Mesenteric fat pad (tissue), 1 donor: Measurements from ENCODE around the gene MYL6B. TPM values are rescaled to one million over a fixed set of nuclear protein-coding genes. Genes with fewer than 3 reads are reported as not detected.
"Not testable (repeated sequence)": the region's sequence is repeated elsewhere in the genome, so short reads cannot be mapped to it uniquely, and the experiment has no call there.

Source experiments
- DNase-seq: peaks from one replicate; pipeline ENCODE4 v3.0.0-alpha.2; 2020; ENCODE audit warnings: low spot score
- total RNA-seq: library from RNA; stranded (reverse); fragmentation: NEBNext Ultra II Directional; extraction: Animal tissue kit (Norgen Biotek cat#: 25700); gene quantifications from one replicate; pipeline ENCODE4 v1.2.1, GENCODE V29; 2021
- donor health status: DM: yes; HTN: yes; CAD: no.

The MYL6B gene
- total RNA-seq, 1 donor from 2014 or later, result 41.3 TPM

DNA sequence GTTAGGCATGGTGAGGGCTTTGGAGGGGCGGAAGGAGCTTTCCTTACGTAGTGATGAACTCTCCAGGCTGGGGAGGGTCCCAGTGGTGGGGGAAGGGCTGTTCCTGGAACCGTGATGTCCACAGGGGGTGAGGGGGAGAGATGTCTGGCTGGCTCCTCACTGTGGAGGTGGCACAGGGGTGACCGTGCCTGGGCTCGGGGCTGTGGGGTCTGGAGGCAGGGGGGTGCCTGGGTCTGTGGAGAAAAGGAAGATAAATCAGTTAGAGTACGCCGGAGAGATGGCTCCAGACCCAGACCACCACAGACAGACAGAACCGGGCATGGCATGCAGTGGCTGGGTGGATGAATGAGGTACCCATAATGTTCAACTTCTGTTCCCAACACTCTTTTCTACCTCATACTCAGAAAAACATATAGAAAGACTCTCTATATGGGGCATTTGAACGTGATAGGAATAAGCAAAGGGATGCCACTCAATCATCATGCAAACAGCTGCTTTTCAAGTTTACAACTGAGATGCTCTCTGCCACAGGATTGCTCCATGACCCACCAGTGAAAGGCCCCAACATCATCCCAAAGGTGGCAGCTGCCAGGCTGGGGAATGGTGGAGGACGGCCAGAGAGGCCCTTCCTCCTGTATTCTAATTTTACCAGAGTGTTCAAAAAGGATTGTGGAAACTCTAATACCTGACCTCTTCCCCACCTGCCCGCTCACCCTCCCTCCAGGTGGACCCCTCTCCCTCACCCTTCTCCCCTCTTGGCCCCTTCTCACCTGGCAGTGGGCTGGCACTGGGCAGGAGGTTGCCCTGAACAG, 11.4 kb downstream of the MYL6B start:
- DNase-seq, result no peak

GRCh38 chr12:56164345-56164729, 11.9 kb downstream of the MYL6B start:
- DNase-seq, result no peak

- no peak for DNase-seq
These were observed 13.0 kb downstream of the MYL6B start for GRCh38 chr12:56165369-56165768.

GRCh38 chr12:56169229-56169759, 16.9 kb downstream of the MYL6B start:
- no peak for DNase-seq

GRCh38 chr12:56172839-56173238, 20.5 kb downstream of the MYL6B start:
- DNase-seq, result no peak

DNA sequence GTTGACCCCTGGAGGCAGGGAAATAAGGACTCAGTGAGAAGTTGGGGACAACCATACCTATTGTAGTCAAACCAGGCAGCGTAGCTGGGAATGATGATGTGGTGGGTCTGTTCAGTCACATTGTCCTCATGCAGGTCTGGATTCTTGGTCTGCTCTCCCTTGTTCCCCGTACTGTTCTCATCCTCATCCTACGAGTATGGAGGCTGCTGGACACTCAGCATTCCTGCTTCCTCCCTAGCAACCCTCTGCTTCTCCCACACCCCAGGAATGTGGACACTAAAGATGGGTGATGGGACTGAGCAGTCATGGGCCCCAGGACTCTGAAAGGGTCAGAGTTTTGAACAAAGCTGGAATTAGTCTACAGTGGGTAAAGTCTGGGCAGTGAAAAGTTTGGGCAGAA, 26.0 kb downstream of the MYL6B start:
- DNase-seq, result no peak

GRCh38 chr12:56186957-56187356, 34.6 kb downstream of the MYL6B start:
- no peak for DNase-seq

GRCh38 chr12:56188131-56188777, 35.9 kb downstream of the MYL6B start:
- DNase-seq, result no peak

GRCh38 chr12:56188778-56189098, 36.4 kb downstream of the MYL6B start:
- DNase-seq, result no peak

DNA sequence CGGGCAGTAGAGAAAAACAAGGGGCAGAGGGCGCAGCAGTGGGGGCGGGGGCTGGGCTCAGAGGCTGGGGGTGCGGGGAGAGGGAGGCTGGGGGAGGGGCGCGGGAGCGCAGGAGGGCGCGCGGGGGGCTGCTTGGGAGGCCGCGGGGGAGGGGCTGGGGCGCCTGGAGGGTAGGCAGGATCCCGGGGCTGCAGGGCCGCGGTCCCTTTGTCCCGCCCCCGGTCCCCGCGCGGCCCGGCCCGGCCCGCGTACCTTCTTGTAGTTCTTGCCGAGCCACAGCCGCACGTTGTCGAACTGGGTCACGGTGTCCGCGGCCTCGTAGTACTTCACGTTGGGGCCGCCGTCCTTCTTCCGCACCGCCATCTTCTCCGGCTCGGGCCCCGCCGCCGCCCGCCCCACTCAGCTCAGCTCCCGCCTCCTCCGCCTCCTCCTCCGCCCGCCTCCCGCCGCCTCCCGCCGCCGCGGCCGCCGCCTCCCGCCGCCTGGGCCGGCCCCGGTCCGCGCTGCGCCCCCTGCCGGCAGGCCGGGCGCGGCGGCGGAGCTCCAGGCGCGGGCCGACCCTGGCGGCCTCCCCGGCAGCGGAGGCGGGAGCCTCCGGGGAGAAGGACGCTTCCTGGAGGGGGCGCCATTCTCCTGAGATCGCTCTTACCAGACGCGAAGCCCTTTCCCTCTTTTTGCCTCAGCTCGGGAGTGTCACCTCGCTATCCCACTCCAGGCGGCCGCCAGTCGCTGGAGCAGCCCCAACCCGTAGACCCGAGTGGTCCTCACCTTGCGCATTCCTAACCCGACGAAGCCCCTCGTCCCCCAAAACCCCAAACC, 36.9 kb downstream of the MYL6B start, which contains the start of gene SMARCC2:
TSS of gene SMARCC2 (minus strand) at position 385 of the 819 bp plus-strand sequence. CDS start at position 363, 22 bp downstream.
- DNase-seq, result peak; percentile 95

DNA sequence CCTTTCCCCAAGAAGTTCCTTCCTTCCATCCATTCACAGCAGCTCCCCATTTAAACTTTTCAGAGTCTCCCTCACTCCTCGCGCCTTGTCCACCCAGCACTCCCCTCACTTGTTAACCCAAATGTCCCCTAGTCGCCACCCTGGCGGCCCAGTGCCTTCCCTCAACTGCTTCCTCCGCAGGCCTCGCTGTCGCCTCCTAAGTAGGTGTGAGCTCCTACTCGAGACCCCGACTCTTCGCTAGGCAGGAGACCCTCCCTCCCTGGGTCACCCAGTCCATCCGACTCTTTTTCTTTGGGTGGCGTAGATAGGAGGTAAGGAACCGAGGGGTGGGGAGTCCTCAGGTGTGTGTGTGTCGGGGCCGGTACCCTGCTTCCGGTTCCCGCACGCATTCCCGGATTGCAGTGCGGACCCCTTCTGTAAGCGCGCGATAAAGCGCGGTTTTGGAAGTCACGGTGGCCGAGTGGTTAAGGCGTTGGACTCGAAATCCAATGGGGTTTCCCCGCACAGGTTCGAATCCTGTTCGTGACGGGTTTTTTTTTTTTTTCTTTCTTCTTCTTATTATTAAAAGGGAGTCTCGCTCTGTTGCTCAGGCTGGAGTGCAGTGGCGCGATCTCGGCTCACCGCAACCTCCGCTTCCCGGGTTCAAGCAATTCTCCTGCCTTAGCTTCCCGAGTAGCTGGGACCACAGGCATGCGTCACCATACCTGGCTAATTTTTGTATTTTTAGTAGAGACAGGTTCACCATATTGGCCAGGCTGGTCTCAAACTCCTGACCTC, 37.7 kb downstream of the MYL6B start:
- DNase-seq, result peak; percentile 94

DNA sequence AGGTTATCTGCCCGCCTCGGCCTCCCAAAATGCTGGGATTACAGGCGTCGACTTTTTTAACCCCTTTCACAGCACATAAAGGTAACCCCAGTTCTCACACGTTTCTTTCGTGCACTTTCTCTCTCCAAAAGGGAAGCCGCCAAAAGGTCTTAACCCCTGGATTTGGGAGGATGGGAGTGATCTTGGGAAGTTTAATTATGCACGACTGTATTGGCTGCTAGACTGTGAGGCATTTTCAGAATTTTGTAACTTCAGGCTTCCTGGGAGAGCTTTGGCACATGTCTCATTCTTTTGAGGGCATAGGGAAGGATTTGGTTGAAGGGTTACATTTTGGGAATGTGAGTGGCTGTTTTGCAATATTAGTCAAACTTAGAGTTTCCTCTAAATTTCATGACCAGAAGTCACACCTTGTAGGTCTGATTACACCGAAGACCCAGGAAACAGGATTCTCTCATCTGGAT, 38.3 kb downstream of the MYL6B start:
- DNase-seq, result no peak

DNA sequence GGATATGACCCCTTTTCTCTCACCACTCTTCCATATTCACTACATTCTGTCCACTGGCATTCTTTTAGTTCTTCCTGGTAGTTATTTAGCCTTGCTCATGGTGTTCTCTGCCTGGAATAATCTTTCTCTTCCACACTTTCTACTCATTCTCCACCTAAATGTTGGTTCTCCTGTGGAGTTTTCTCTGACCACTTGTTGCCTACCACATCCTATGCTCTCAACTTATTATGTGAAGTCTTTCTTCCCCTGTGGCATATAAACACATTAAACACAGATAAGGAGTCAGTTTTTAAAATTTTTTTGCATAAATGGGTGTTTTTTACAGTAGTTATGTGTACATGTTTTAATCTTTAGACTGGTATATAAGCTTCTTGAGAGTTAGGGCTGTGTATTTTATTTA, 40.2 kb downstream of the MYL6B start:
- no peak for DNase-seq

- no peak for DNase-seq
These were observed 40.7 kb downstream of the MYL6B start for GRCh38 chr12:56193025-56193578.

DNA sequence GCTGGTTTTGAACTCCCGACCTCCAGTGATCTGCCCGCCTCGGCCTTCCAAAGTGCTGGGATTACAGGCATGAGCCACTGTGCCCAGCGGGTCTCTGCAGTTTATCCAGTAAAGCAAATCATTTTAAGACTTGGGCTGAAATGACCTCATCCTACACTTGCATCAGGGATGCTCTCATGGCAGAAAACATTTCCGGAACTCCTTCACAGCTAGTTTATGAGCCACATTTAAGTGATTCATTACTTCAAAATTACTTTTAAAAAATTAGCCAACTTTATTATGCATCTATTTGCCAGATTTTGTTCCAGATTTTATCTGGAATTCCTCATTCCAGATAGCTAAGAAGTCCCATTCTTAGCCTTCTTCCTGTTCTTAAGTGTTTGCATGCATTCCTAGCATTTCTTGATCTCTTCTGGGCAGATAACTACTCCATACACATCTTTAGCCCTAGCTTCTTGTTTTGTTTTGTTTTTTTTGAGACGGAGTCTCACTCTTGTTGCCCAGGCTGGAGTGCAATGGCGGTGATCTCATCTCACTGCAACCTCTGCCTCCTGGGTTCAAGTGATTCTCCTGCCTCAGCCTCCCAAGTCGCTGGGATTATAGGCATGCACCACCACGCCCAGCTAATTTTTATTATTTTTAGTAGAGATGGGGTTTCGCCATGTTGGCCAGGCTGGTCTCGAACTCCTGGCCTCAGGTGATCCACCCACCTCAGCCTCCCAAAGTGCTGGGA, 44.6 kb downstream of the MYL6B start:
- DNase-seq, result not testable (repeated sequence)

DNA sequence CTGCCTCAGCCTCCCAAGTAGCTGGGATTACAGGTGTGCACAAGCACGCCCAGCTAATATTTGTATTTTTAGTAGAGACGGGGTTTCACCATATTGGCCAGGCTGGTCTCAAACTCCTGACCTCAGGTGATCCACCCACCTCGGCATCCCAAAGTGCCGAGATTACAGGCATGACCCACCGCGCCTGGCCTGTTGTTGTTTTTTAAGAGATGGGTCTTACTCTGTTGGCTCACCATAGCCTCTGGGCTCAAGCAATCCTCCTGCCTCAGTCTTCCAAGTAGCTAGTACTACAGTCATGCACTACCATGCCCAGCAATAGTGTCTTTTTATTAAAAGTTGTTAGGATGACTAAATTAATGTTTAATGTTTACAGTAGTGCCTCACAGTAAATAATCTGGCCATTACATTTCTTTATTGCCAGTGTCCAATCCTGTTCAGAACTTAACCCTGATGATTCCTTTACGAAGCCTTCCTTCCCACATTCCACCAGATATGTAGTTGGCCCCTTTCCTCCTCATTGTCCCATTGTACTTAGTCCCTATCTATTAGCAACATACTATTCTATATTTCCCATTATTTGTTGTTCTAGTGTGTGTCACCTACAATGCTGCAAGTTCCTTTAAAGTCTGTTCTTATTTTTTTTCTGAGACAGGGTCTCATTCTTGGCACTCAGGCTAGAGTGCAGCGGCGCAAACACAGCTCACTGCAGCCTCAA, 45.7 kb downstream of the MYL6B start:
- no peak for DNase-seq

DNA sequence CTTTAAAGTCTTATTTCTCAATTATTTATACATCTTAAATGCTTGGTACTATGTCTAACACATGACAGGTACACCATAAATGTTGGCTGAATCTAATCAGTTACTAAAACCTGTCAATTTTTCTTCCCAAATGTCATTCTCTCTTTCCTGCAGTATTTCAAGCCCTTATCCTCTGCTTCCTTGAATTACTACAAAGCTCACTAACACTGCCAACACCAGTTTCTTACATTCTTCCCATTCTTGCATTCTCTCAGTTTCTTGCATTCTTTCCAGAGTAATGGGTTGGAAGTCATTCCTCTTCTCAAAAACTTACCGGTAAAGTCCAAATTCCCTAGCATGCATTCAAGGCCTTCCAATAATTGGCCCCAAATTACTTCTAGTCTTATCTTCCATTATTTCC, 46.4 kb downstream of the MYL6B start:
- DNase-seq, result no peak

DNA sequence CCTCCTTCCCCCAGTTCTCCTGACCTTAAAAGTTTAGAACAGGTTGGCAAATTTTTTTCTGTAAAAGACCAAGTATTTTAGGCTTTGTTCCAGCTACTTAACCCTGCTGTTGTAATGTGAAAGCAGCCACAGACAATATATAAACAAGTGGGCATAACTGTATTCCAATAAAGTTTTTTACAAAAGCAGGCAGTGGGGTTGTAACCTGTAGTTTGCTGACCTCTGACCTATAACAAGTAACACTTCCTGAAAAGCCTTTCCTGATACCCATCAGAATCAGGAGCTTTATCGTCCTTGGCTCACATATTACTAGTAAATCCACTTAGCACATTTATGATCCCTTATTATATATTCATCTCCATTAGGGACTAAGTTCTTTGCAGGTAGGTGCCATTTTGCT, 50.0 kb downstream of the MYL6B start:
- no peak for DNase-seq

GRCh38 chr12:56202838-56203237, 50.5 kb downstream of the MYL6B start:
- no peak for DNase-seq
